ENCODE measurements around the gene LURAP1L. TPM values are rescaled to one million over a fixed set of nuclear protein-coding genes. Genes with fewer than 3 reads are reported as not detected.

The LURAP1L gene
- total and polyA plus RNA-seq, 9 of the 15 experiments (the other 6 are each of a cell fraction or from before 2014, with no cell fraction given) = 0.06 to 0.28 (median 0.07) TPM; not detected in 4

DNA sequence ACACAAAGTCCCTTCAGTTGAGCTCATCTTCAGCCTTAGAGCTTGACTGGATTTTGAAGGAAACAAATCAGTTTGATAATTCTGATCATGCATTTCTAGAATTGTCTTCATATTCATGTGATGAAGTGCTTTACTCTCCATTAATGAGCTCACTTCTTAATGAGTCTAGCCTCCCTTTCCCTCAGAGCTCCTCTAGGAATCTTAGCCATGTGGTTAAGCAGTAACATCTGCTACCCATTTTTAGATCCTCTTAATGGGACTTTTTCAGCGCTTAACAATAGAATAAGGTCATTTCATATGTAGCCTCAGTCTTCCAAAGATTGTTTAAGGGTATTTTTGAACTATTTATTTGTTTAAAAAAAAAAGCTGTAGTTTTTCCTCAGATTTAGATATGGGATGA, 36.9 kb upstream of the LURAP1L start:
- Histone ChIP-seq H3K4me2 (ENCODE audit: insufficient read depth, low read length) (no peak overlapping the region), H3K27me3 (ENCODE audit: control insufficient read depth in 2 of 2, insufficient read depth in 2 of 2, low read length in 2 of 2) (no peaks in the 10 kb centered on the region), H2AFZ (ENCODE audit: low read depth, low read length) (no peak overlapping the region), H3K79me2 (ENCODE audit: control insufficient read depth, insufficient read depth, low read length) (no peaks in the 10 kb centered on the region), H3K4me3 (no peak overlapping the region), H4K20me1 (replicated peaks; ENCODE audit: control insufficient read depth, insufficient read depth, low read length) (no peaks in the 10 kb centered on the region), H3K27ac (ENCODE audit: extremely low read depth, low read depth, low read length) (no peak overlapping the region), H3K9me1 (ENCODE audit: control insufficient read depth, insufficient read depth, low read length) (no peaks in the 10 kb centered on the region), H3K9me3 (replicated peaks; ENCODE audit: control insufficient read depth, insufficient read depth, low read depth, low read length) (no peaks in the 10 kb centered on the region), H3K4me1 (replicated peaks in 1 of 2; ENCODE audit: control insufficient read depth in 2 of 2, insufficient read depth in 2 of 2, low read length in 2 of 2) (no peaks in the 10 kb centered on the region), H3K9ac (ENCODE audit: insufficient read depth in 1 of 2, low read depth in 2 of 2, low read length in 2 of 2) (no peak overlapping the region), H3K36me3 (ENCODE audit: control insufficient read depth, insufficient read depth, low read length) (no peaks in the 10 kb centered on the region)
- intact Hi-C loops (cut with micrococcal nuclease) = no loop called here
- FAIRE-seq (no peak), DNase-seq (ENCODE audit: extremely low read depth in 1 of 4, low spot score in 3 of 4) (no peak), ATAC-seq (no peak)
- ChIA-PET POLR2A (no interaction called here), CTCF (ENCODE audit: low intra/inter-chr PET ratio) (no interaction called here)
- TF ChIP-seq KLF16 (IDR thresholded peaks at IDR 0.05) = no peak
- no peak for TF ChIP-seq ZNF316 (IDR thresholded peaks at IDR 0.05)
- no peak for TF ChIP-seq PATZ1 (CRISPR knock-in tag; IDR thresholded peaks at IDR 0.05; ENCODE audit: borderline replicate concordance)
- no peak for TF ChIP-seq TRIM24 (IDR thresholded peaks at IDR 0.05)
- no peak for TF ChIP-seq PRPF4 (IDR thresholded peaks at IDR 0.05; ENCODE audit: insufficient read depth, low read depth, low read length, poor library complexity, severe bottlenecking)
- TF ChIP-seq ZBTB11 (CRISPR knock-in tag; IDR thresholded peaks at IDR 0.05) = no peak
- no TSS peak for BruUV-seq (replicated peaks)
- WGBS (ENCODE audit: insufficient coverage, low coverage, missing lambda C conversion rate) = 0% methylated on average over 1 of the region's 1 CpG
- in situ Hi-C loops (cut with MboI) = no loop called here
